Mesenchymal stem cell (in vitro differentiated cells and primary cell): ENCODE data around the gene ABRACL. TPM values are rescaled to one million over a fixed set of nuclear protein-coding genes. Genes with fewer than 3 reads are reported as not detected.

ENCODE experiments used
- DNase-seq: peaks from one replicate; pipeline ENCODE4 v3.0.0-alpha.2; 2013
- H2AFZ ChIP-seq: one replicate; pipeline ENCODE4 v1.6.1; 2013; ENCODE audit warnings: low read depth, mild to moderate bottlenecking, control low read depth, inconsistent platforms, low read length, moderate library complexity
- H2AK5ac ChIP-seq: 2 replicates; pipeline ENCODE4 v1.6.1; 2013; ENCODE audit warnings: low read length, moderate library complexity, mild to moderate bottlenecking, inconsistent platforms; ENCODE audit not compliant: severe bottlenecking
- H2BK120ac ChIP-seq: one replicate; pipeline ENCODE4 v1.6.1; 2013; ENCODE audit warnings: low read depth, mild to moderate bottlenecking, inconsistent platforms, low read length, moderate library complexity
- H2BK12ac ChIP-seq, 2 experiments: one replicate each; pipeline ENCODE4 v1.6.1; 2013; ENCODE audit warnings: inconsistent platforms in 2 of 2, low read length in 2 of 2, mild to moderate bottlenecking in 2 of 2, moderate library complexity in 2 of 2, control low read depth in 1 of 2
- H2BK15ac ChIP-seq: one replicate; pipeline ENCODE4 v1.6.1; 2013; ENCODE audit warnings: mild to moderate bottlenecking, low read depth, inconsistent platforms; ENCODE audit not compliant: poor library complexity, severe bottlenecking
- H2BK5ac ChIP-seq: 2 replicates; pipeline ENCODE4 v1.6.1; 2013; ENCODE audit warnings: low read depth, mild to moderate bottlenecking, low read length, control low read depth, inconsistent platforms; ENCODE audit not compliant: poor library complexity, severe bottlenecking
- H3K14ac ChIP-seq, 2 experiments: one replicate each; pipeline ENCODE4 v1.6.1; 2013; ENCODE audit warnings: inconsistent platforms in 2 of 2, low read length in 2 of 2, control low read depth in 1 of 2, mild to moderate bottlenecking in 1 of 2, moderate library complexity in 1 of 2
- H3K18ac ChIP-seq, 2 experiments: one replicate each; pipeline ENCODE4 v1.6.1; 2013; ENCODE audit warnings: inconsistent platforms in 2 of 2, low read length in 2 of 2, control low read depth in 1 of 2, low read depth in 1 of 2, mild to moderate bottlenecking in 1 of 2
- H3K23ac ChIP-seq, 2 experiments: one replicate each; pipeline ENCODE4 v1.6.1; 2013; ENCODE audit warnings: inconsistent platforms in 2 of 2, low read length in 2 of 2, mild to moderate bottlenecking in 2 of 2, moderate library complexity in 2 of 2, control low read depth in 1 of 2
- H3K27ac ChIP-seq: 2 replicates; pipeline ENCODE4 v1.5.1; 2013; ENCODE audit warnings: mild to moderate bottlenecking, moderate library complexity, low read length, control low read depth, inconsistent platforms; ENCODE audit not compliant: poor library complexity, severe bottlenecking
- H3K27me3 ChIP-seq, 2 experiments: 2 replicates each; pipeline versions ENCODE4 v1.6.1 to v1.7.0; 2013; ENCODE audit warnings: low read length in 2 of 2, mild to moderate bottlenecking in 2 of 2, moderate library complexity in 2 of 2, control low read depth in 1 of 2, inconsistent platforms in 1 of 2; ENCODE audit not compliant: control insufficient read depth in 1 of 2, insufficient read depth in 1 of 2
- H3K36me3 ChIP-seq, 2 experiments: 2 replicates each; pipeline versions ENCODE4 v1.6.1 to v1.7.0; 2013; ENCODE audit warnings: low read length in 2 of 2, control low read depth in 1 of 2, inconsistent platforms in 1 of 2, low read depth in 1 of 2, mild to moderate bottlenecking in 1 of 2; ENCODE audit not compliant: insufficient read depth in 2 of 2, control insufficient read depth in 1 of 2
- H3K4ac ChIP-seq, 2 experiments: one replicate each; pipeline ENCODE4 v1.6.1; 2013; ENCODE audit warnings: inconsistent platforms in 2 of 2, low read length in 2 of 2, mild to moderate bottlenecking in 2 of 2, moderate library complexity in 2 of 2, control low read depth in 1 of 2, low read depth in 1 of 2
- H3K4me1 ChIP-seq: 2 replicates; pipeline ENCODE4 v1.6.1; 2013; ENCODE audit warnings: low read depth, low read length, control low read depth; ENCODE audit not compliant: control insufficient read depth, insufficient read depth
- H3K4me2 ChIP-seq: 2 replicates; pipeline ENCODE4 v1.6.1; 2013; ENCODE audit warnings: low read length, mild to moderate bottlenecking, inconsistent platforms; ENCODE audit not compliant: poor library complexity, severe bottlenecking
- H3K4me3 ChIP-seq, 2 experiments: 2 replicates each; pipeline versions ENCODE4 v1.5.1 to v1.7.0; 2013; ENCODE audit warnings: low read length in 2 of 2, mild to moderate bottlenecking in 2 of 2, control low read depth in 1 of 2, low read depth in 1 of 2; ENCODE audit not compliant: insufficient read depth in 1 of 2
- H3K79me1 ChIP-seq: replicated peaks from 2 replicates; pipeline ENCODE4 v1.6.1; 2013; ENCODE audit warnings: mild to moderate bottlenecking, control low read depth, low read length, inconsistent platforms; ENCODE audit not compliant: poor library complexity, severe bottlenecking
- H3K9ac ChIP-seq: 2 replicates; pipeline ENCODE4 v1.7.0; 2013; ENCODE audit warnings: mild to moderate bottlenecking, low read length, moderate library complexity
- H3K9me3 ChIP-seq: 2 replicates; pipeline ENCODE4 v1.7.0; 2013; ENCODE audit warnings: mild to moderate bottlenecking, low read length; ENCODE audit not compliant: control insufficient read depth
- H4K8ac ChIP-seq: one replicate; pipeline ENCODE4 v1.6.1; 2013; ENCODE audit warnings: inconsistent platforms, mild to moderate bottlenecking, low read length, moderate library complexity
- H4K91ac ChIP-seq: one replicate; pipeline ENCODE4 v1.6.1; 2013; ENCODE audit warnings: mild to moderate bottlenecking, low read length, inconsistent platforms
- WGBS: methylation state at CpG from one replicate; pipeline ENCODE4 v1.1.7; 2013; ENCODE audit warnings: mixed read lengths; 5-methylcytosine and 5-hydroxymethylcytosine counted together
- polyA plus RNA-seq, 2 experiments: library from polyadenylated mRNA; stranded (reverse); fragments of 200-250 nt; gene quantifications; one replicate each; pipeline ENCODE4 v1.2.3, GENCODE V29; 2013

ABRACL gene
- 102 TPM for polyA plus RNA-seq (2013, experiment 1 of 2)
- 105 TPM for polyA plus RNA-seq (2013, experiment 2 of 2)

DNA sequence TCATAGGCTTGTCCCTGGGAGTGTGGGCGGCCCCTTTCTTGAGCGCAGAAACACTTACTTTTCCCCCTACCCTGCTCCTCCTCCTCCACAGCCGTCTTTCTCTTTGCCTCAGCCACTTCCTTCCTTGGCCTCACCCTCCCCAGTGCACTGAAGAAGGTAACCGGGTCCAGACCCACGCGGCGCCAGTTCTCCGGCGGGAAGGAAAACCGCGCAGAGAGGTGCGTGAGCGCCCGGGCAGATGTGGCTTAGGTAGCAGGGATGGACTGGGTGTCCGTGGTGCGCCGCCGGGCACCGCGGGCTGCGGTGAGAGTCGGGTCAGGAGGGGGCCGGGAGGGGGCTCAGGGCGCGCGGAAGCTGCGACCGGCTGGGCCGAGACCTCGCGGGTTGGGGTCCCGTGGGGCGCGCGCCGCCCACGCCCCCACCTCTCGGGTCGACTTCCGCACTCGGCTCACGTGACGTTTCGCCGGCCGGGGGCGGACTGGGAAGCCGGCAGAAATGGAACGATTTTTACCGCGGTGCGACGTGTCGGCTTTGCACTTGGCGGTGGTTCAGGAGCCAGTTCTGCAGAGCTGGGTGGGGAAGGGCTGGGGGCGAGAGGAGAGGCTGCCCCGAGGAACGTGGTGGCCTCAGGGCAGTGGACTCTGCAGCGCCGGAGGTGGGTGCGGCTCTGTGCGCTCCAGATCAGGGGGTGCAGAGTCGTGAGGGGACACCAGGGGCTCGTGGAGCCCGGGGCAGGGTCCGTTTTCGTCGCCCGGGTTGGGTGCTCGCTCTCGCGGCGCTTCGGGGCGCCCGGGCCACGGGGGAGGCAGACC is at the start of gene ABRACL:
ABRACL (plus strand) TSS at position 88 of the 812 bp plus-strand sequence. CDS start 5,416 bp downstream, outside the sequence.
- H3K79me1 ChIP-seq: peaks cover 20% of the 10 kb centered on the region
- H3K18ac ChIP-seq: peak within 1 kb of the TSS; percentile 97 to 99
- WGBS: under 1% methylated on average over 74 of the region's 77 CpGs
- peak within 1 kb of the TSS; percentile 94 to 96 for H3K4me3 ChIP-seq
- H2BK15ac ChIP-seq: peak within 1 kb of the TSS; percentile 96
- peak within 1 kb of the TSS; percentile 98 for H3K4me2 ChIP-seq
- H3K9ac ChIP-seq: peak within 1 kb of the TSS; percentile 94
- peak within 1 kb of the TSS; percentile 95 to 96 for H3K4ac ChIP-seq
- no peaks in the 10 kb centered on the region for H3K27me3 ChIP-seq
- H2BK5ac ChIP-seq: no peak within 1 kb of the TSS
- H3K23ac ChIP-seq: peak within 1 kb of the TSS in 1 of 2 experiments; percentile 86
- DNase-seq: peak; percentile 82
- H3K9me3 ChIP-seq: no peaks in the 10 kb centered on the region
- H2AK5ac ChIP-seq: no peak within 1 kb of the TSS
- peak within 1 kb of the TSS; percentile 98 for H2BK120ac ChIP-seq
- H3K4me1 ChIP-seq: peaks cover 6% of the 10 kb centered on the region
- H3K14ac ChIP-seq: peak within 1 kb of the TSS in 1 of 2 experiments; percentile 93
- peak within 1 kb of the TSS; percentile 66 for H2AFZ ChIP-seq
- peak within 1 kb of the TSS; percentile 58 for H3K27ac ChIP-seq
- peaks cover 0 to 7% of the 10 kb centered on the region in 2 experiments for H3K36me3 ChIP-seq
- H2BK12ac ChIP-seq: peak within 1 kb of the TSS in 1 of 2 experiments; percentile 77
- H4K8ac ChIP-seq: peak within 1 kb of the TSS; percentile 96
- H4K91ac ChIP-seq: peak within 1 kb of the TSS; percentile 71

- H3K4ac ChIP-seq: no peak overlapping the region
- no peak overlapping the region for H4K8ac ChIP-seq
- no peak overlapping the region for H3K4me2 ChIP-seq
- no peak overlapping the region for H3K4me3 ChIP-seq
- no peak for DNase-seq
- peaks cover 8% of the 10 kb centered on the region for H3K79me1 ChIP-seq
- no peak overlapping the region for H2BK120ac ChIP-seq
- no peaks in the 10 kb centered on the region for H3K9me3 ChIP-seq
- no peak overlapping the region for H2BK5ac ChIP-seq
- no peak overlapping the region for H2AFZ ChIP-seq
- H3K23ac ChIP-seq: no peak overlapping the region
- no peak overlapping the region for H2BK15ac ChIP-seq
- no peak overlapping the region for H3K14ac ChIP-seq
- H3K4me1 ChIP-seq: peaks cover 1% of the 10 kb centered on the region
- no peak overlapping the region for H4K91ac ChIP-seq
- no peak overlapping the region for H3K18ac ChIP-seq
- 90% methylated on average over 2 of the region's 2 CpGs for WGBS
- no peak overlapping the region for H3K9ac ChIP-seq
- H3K36me3 ChIP-seq: no peaks in the 10 kb centered on the region
- no peaks in the 10 kb centered on the region for H3K27me3 ChIP-seq
- H2AK5ac ChIP-seq: no peak overlapping the region
- no peak overlapping the region for H2BK12ac ChIP-seq
- no peak overlapping the region for H3K27ac ChIP-seq
Measured at GRCh38 chr6:138979365-138979764, 49.2 kb upstream of the ABRACL start.

DNA sequence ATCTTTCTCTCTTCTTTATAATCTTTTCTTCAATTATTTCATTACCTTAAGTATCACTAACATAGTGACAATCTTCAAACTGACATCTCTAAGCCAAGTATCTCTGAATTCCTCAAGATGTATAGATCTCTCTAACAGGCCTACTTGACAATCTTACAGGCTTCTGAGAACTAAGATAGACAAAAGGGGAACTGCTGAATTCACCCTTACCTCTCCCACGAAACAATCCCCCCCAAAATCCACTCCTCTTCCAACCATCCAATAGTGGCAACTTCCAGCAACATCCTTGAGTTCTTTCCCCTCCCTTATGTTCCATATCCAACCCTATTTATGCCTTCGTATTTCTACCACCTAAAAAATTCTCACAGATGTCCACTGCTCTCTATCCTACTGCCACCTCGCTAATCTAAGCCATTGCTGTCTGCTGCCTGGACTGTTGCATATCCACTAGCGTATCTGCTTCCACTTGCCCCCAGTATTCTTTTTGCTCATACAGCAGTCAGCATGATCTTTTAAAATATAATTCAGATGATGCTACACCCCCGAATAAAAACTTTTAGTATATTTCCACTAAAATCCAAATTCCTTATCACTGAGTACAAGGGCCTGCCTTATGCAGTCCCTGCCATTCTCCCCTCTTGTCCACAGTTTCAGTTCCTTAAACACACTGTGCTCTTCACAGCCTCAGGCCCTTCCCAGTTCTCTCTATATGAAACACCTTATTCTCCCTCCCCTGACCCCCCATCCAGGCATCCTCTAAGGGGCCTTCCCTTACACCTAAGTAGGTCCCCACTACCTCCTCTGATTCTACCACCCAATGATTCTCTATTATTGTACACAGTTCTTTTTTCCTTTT is 48.5 kb upstream of the ABRACL start:
- H2BK15ac ChIP-seq: no peak overlapping the region
- no peak overlapping the region for H3K27ac ChIP-seq
- no peak overlapping the region for H4K91ac ChIP-seq
- H2BK5ac ChIP-seq: no peak overlapping the region
- H3K14ac ChIP-seq: no peak overlapping the region
- 97% methylated on average over 5 of the region's 5 CpGs for WGBS
- no peak overlapping the region for H3K4me2 ChIP-seq
- no peak overlapping the region for H2BK120ac ChIP-seq
- H3K18ac ChIP-seq: peak overlapping the region in 1 of 2 experiments; percentile 8
- H2AFZ ChIP-seq: no peak overlapping the region
- H3K4me1 ChIP-seq: peaks cover 1% of the 10 kb centered on the region
- no peak overlapping the region for H3K4me3 ChIP-seq
- no peak overlapping the region for H3K4ac ChIP-seq
- no peaks in the 10 kb centered on the region for H3K36me3 ChIP-seq
- no peak for DNase-seq
- no peak overlapping the region for H2AK5ac ChIP-seq
- H2BK12ac ChIP-seq: no peak overlapping the region
- no peak overlapping the region for H3K9ac ChIP-seq
- H3K23ac ChIP-seq: no peak overlapping the region
- peaks cover 10% of the 10 kb centered on the region for H3K79me1 ChIP-seq
- no peaks in the 10 kb centered on the region for H3K9me3 ChIP-seq
- no peak overlapping the region for H4K8ac ChIP-seq
- H3K27me3 ChIP-seq: no peaks in the 10 kb centered on the region

- peaks cover 1% of the 10 kb centered on the region for H3K4me1 ChIP-seq
- H2BK12ac ChIP-seq: no peak overlapping the region
- DNase-seq: peak; percentile 17
- H3K23ac ChIP-seq: no peak overlapping the region
- no peak overlapping the region for H3K18ac ChIP-seq
- H3K9me3 ChIP-seq: no peaks in the 10 kb centered on the region
- WGBS: 48% methylated on average over 2 of the region's 2 CpGs
- H3K4ac ChIP-seq: no peak overlapping the region
- H3K79me1 ChIP-seq: peaks cover 8% of the 10 kb centered on the region
- H3K4me2 ChIP-seq: no peak overlapping the region
- no peak overlapping the region for H3K9ac ChIP-seq
- no peak overlapping the region for H2BK15ac ChIP-seq
- H3K4me3 ChIP-seq: no peak overlapping the region
- H4K91ac ChIP-seq: no peak overlapping the region
- H4K8ac ChIP-seq: no peak overlapping the region
- no peak overlapping the region for H3K27ac ChIP-seq
- H3K27me3 ChIP-seq: no peaks in the 10 kb centered on the region
- no peak overlapping the region for H2AFZ ChIP-seq
- no peak overlapping the region for H3K14ac ChIP-seq
- no peaks in the 10 kb centered on the region for H3K36me3 ChIP-seq
- no peak overlapping the region for H2BK120ac ChIP-seq
- H2BK5ac ChIP-seq: no peak overlapping the region
- no peak overlapping the region for H2AK5ac ChIP-seq
Measured at GRCh38 chr6:138981416-138981815, 47.1 kb upstream of the ABRACL start.
